Stimulated activated CD8-positive, alpha-beta memory T cell treated with anti-CD3 and anti-CD28 coated beads, Interleukin-7, amount 100 ng/mL, for 4 hours (primary cell): ENCODE data around the gene ZNF394.
"Not testable (repeated sequence)": the region's sequence is repeated elsewhere in the genome, so short reads cannot be mapped to it uniquely, and the experiment has no call there.

ENCODE experiments used
- DNase-seq, 2 donors: peaks; one replicate each; pipeline ENCODE4 v3.0.0-alpha.2; 2020; ENCODE audit warnings: low read depth in 2 of 2

Gene ZNF394

GRCh38 chr7:99499721-99500636 lies at the start of gene ZNF394:
Gene ZNF394, minus strand, starts transcription at chr7:99500281. Its CDS starts 188 bp downstream, at chr7:99500093.
- peak; percentile 80 to 83 for DNase-seq

DNA sequence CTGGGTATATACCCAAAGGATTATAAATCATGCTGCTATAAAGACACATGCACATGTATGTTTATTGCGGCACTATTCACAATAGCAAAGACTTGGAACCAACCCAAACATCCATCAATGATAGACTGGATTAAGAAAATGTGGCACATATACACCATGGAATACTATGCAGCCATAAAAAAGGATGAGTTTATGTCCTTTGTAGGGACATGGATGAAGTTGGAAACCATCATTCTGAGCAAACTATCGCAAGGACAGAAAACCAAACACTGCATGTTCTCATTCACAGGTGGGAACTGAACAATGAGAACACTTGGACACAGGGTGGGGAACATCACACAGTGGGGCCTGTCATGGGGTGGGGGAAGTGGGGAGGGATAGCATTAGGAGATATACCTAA lies 49.5 kb upstream of the ZNF394 start:
- not testable (repeated sequence) for DNase-seq

DNA sequence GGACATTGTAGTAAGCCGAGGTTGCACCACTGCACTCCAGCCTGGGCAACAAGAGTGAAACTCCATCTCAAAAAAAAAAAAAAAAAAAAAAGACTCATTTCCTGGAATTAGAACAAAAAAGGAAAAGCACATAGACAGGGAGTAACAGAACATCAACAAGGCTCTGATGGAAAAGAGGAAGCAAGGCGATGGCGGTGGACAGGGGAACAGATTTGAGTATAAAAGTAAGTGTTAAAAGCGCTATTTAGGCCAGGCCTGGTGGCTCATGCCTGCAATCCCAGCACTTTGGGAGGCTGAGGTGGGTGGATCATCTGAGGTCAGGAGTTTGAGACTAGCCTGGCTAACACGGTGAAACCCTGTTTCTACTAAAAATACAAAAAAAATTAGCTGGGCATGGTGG lies 45.2 kb upstream of the ZNF394 start:
- DNase-seq = not testable (repeated sequence)

- DNase-seq = no peak
These were observed 43.8 kb upstream of the ZNF394 start for GRCh38 chr7:99543916-99544315.

- no peak for DNase-seq
These were observed 43.1 kb upstream of the ZNF394 start for GRCh38 chr7:99543081-99543671.

DNA sequence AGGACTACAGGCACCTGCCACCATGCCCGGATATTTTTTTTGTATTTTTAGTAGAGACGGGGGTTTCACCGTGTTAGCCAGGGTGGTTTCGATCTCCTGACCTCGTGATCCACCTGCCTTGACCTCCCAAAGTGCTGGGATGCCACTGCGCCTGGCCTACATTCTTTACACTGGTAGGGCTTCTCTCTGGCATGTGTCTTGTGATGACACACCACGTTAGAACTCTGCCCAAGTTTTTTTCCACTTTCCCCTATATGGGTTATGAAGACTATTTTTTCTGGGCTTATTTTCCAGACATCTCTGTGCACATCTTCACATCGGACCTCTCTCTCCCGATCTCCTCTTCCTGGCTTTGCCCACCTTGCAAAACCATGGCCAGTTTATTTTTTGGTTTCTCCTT lies 41.1 kb upstream of the ZNF394 start:
- DNase-seq = no peak

DNA sequence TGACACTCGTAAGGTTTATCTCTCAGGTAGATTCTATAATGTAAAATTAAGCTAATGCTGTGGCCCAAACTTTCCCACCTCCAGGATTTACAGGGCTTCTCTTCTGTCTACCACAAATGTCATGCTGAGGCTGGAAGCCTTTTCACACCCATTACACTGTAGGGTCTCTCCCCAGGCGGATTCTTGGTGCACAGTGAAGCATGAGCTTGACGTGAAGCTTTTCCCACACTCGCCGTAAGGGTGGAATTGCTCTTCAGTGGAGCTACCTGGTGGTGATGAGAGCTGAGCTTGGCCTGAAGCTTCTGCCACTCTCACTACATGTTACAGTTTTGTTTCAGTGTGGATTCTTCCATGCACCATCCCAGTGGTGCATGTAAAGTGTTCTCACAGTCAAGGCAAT lies 40.5 kb upstream of the ZNF394 start:
- DNase-seq = no peak

GRCh38 chr7:99539213-99539811 lies 39.2 kb upstream of the ZNF394 start:
- no peak for DNase-seq

DNA sequence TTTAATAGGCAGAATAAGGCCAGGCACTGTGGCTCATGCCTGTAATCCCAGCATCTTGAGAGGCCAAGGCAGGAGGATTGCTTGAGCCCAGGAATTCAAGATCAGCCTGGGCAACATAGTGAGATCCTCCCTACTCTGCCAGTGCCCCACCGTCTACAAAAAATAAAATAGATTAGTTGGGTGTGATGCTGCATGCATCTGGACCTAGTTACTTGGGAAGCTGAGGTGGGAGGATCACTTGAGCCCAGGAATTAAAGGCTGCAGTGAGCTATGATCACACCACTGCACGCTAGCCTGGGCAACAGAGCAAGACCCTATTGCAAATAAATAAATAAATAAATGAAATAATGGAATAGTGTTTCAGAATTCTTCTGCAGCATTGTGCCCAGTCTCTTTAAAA lies 35.6 kb upstream of the ZNF394 start:
- DNase-seq = no peak

- no peak for DNase-seq
These were observed 31.3 kb upstream of the ZNF394 start for GRCh38 chr7:99531354-99531765.

- DNase-seq = no peak
These were observed 25.8 kb upstream of the ZNF394 start for GRCh38 chr7:99525713-99526440.

- no peak for DNase-seq
These were observed 21.3 kb upstream of the ZNF394 start for GRCh38 chr7:99521399-99521798.

GRCh38 chr7:99514050-99514449 lies 14.0 kb upstream of the ZNF394 start:
- no peak for DNase-seq

- DNase-seq = no peak
These were observed 5.2 kb upstream of the ZNF394 start for GRCh38 chr7:99505324-99505662.

GRCh38 chr7:99504603-99505323 lies 4.7 kb upstream of the ZNF394 start, which contains the start of gene ZKSCAN5:
Gene ZKSCAN5, plus strand, starts transcription at chr7:99504662. Its CDS starts 1,383 bp downstream, at chr7:99506045.
- DNase-seq = peak; percentile 94 to 95

DNA sequence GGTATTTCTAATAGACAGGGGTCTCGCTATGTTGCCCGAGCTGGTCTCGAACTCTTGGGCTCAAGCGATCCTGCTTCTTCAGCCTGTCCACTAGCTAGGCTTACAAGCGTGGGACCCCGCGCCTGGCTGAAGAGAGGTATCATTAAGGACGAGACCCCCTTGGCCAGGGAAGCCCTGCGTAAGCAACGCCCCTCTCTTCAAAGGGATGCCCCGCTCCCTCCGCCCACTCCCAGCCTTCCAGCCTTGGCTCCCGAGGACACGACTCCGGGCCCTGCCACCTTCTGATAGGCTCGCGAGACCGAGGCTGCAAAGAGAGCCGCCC lies 4.2 kb upstream of the ZNF394 start:
- no peak for DNase-seq

GRCh38 chr7:99501236-99501635 lies 1.2 kb upstream of the ZNF394 start:
- DNase-seq = not testable (repeated sequence)

DNA sequence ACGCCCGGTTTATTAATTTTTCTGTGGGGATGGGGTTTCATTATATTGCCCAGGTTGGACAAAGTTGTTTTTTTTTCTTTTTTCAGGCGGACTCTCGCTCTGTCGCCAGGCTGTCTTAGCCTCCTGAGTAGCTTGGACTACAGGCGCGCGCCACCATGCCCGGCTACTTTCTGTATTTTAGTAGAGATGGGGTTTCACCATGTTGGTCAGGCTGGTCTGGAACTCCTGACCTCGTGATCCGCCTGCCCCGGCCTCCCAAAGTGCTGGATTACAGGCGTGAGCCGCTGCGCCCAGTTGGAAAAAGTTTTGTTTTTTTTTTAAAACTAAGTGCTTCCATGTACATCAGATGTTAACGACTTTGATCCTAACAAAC lies 542 bp upstream of the ZNF394 start:
- DNase-seq = no peak

DNA sequence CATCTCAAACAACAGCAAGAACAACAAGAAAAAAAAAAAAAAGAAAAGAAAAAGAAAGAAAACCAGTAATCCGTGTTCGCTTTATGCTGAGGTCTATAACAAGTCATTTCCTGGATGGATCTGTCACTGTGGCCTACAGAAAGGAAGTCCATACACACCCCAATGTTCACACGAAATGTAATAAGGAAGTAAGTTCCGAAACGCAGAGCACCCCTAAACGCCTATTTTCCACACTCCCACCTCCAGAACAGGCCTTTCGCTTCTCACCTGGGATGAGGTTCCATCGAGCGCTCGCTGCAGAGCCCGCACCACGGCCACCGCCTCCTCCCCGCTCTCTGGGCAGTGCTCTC lies 735 bp downstream of the ZNF394 start:
- no peak for DNase-seq

DNA sequence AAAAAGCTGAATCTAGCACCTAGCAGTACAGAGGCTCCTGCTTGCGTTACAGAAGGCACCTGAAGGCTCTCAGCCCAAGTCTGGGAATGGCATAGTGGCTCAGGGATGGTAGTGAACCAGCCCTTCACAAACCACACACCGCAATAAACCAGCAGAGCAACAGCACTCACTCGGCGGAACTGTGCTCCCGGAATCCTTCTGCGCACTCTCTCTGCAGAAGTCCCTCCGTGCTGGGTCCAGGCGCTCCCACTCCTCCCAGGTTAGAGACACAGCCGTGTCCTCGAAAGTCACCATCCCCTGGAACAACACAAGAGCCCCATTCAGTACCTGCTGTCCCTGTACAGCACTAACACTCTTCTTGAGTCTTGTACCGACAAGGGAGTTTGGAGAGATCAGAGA lies 1.5 kb downstream of the ZNF394 start:
- no peak for DNase-seq

GRCh38 chr7:99497766-99498545 lies 2.1 kb downstream of the ZNF394 start:
- DNase-seq = no peak
